ENCODE measurements around the gene TLE1.

GRCh38 chr9:81666123-81666522 lies 23.2 kb downstream of the TLE1 start:
- TF ChIP-seq CTCF (IDR thresholded peaks at IDR 0.05; ENCODE audit: insufficient read depth, low read length) (no peak), POLR2AphosphoS5 (IDR thresholded peaks at IDR 0.05; ENCODE audit: low read depth) (no peak)
